GM21825 (cell line): Measurements from ENCODE around the gene ZSWIM3.
A peak's percentile ranks its signal among the peaks of the same experiment; 100 is the strongest.
"Not testable (repeated sequence)": the region's sequence is repeated elsewhere in the genome, so short reads cannot be mapped to it uniquely, and the experiment has no call there.

Experiments used
- ATAC-seq: cut with Tn5 transposase; IDR thresholded peaks from one replicate; pipeline ENCODE4 v1.9.1; 2021; ENCODE audit warnings: mild to moderate bottlenecking, moderate library complexity; ENCODE audit not compliant: unreplicated experiment

The ZSWIM3 gene

DNA sequence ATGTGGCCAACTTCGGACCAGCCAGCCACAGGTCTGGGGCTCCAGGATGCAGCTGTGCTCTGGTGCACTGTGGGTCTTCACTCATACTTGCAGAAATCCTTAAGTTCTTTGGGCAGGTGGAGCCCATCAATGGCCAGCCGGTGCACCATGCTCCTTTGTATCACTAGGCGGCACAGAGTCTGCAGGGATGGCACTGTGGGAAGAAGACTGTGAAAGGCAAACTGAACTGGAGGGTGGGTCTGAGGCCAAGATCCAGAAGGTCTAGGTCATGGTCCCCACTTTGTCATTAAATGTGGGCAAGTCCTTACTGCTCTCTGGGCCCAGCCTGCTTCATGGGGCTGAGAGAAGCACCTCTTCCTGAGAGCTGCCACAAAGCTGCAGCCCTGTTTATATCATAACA lies 31.3 kb downstream of the ZSWIM3 start:
- ATAC-seq = no peak

DNA sequence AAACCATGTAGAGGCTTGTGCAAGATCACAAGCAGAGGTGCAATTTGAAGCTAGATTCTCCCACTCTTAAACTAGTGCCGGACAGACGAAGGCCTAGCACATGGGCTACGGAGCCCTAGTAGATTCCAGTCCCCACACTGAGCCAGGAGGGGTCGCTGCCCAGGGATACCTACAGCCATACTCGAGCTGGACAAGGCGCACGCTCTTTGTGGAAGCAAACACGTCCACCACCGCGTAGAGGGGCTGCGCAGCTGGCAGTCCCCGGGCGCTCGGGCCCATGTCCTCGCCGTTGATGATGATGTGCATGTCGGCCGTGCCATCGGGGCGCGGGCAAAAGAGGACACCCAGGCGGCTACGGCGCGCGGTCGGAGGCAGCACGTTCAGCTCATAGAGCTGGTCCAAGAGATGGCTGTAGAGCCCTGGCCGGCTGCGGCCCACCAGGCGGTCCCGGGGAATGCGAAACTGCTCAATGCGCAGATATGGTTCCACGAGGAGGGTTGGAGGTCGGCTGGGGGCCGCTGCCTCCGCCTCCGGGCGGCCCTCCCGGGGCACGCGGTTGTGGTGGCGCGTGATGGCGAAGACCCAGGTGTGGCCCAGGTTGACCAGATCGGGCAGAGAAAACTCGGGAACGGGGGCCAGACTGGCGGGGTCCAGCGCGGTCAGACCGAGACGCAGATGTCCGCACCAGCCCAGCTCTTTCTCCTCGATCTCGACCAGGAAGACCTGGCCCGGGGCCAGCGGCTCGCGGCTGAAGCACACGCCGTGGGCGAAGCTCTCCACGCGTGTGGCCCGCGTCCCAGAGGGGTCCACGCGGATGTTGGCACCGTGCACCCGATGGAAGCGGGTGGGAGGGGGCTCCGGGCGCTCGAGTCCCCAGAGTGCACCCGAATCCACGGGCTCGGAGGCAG lies 32.9 kb downstream of the ZSWIM3 start:
- peak; percentile 16 for ATAC-seq

DNA sequence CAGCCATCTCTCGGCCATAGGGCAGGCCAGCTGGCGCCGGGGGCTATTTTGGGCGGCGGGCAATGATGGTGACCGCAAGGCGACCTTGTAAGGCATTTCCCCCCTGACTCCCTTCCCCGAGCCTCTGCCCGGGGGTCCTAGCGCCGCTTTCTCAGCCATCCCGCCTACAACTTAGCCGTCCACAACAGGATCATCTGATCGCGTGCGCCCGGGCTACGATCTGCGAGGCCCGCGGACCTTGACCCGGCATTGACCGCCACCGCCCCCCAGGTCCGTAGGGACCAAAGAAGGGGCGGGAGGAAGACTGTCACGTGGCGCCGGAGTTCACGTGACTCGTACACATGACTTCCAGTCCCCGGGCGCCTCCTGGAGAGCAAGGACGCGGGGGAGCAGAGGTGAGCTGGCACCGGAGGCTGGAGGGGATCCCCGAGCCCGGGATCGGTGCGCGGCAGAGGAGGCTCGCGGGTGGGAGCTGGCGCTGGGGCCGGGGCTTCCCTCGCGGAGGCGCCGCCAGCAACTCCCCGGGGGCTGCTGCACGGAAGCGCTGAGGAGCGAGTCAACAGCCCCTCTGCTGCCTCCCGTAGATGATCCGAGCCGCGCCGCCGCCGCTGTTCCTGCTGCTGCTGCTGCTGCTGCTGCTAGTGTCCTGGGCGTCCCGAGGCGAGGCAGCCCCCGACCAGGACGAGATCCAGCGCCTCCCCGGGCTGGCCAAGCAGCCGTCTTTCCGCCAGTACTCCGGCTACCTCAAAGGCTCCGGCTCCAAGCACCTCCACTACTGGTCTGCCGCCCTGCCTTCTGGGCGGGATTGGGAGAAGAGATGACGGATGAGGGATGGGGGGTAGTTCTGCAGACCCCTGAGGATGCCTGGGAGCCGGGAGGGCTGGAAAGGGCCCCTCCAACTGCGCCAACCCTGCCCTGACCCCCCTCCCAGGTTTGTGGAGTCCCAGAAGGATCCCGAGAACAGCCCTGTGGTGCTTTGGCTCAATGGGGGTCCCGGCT lies 33.9 kb downstream of the ZSWIM3 start, which contains the start of the genes CTSA and NEURL2:
Gene CTSA, plus strand, starts transcription at position 351 of the 999 bp plus-strand sequence. Its CDS starts 234 bp downstream, at position 585.
Gene NEURL2, minus strand, starts transcription at position 224 of the 999 bp plus-strand sequence. Its CDS starts 217 bp downstream, at position 7.
- ATAC-seq = peak; percentile 59

DNA sequence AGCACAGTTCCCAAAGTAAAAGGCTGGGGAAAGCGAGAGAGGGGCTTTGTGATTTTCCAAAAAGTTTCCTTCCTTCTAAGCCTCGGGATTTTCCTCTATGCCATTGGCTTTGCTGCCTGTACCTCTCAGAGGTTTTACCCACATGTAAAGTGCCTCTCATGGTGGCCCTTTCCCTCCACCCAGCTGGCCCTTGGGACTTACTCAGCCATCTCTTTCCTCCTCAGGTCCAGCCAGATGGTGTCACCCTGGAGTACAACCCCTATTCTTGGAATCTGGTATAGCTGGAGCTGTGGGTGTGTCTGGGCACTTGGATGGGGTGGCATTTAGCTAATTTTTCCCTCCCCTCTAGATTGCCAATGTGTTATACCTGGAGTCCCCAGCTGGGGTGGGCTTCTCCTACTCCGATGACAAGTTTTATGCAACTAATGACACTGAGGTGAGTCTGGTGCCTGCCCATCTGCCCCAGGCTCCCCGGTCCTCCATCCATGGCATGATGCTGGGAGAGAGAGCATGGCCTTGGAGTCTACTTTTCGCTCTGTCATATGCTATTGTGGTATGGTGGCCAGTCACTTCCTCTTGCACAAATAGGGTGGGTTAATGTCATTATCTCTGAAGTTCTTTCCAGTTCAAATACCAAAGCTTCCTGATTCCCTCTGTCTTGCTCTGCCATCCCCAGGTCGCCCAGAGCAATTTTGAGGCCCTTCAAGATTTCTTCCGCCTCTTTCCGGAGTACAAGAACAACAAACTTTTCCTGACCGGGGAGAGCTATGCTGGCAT lies 34.8 kb downstream of the ZSWIM3 start:
- no peak for ATAC-seq

DNA sequence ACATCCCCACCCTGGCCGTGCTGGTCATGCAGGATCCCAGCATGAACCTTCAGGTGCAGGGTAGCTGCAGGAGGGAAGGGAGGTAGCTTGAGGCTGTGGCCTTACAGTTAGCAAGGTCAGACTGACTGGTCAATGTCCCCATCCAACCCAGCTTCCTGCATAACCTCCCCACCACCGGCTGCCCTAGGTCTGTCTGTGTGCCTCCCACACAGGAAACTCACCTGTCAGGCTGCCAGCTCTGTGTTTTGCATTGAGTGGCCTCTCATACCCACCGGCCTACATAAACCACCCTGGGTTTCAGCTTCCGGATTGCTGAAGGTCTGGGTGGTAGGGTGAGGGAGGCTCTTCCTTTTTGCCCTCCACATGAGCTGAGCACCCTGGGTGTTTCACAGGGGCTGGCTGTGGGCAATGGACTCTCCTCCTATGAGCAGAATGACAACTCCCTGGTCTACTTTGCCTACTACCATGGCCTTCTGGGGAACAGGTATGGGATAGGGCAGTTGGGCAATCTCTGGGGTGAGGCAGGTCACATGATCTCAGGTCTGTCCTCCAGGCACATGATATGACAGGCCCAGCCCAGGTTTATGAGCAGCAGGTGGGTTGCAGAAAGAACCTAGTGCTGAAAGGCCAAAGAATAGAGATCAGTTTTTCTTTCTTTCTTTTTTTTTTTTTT lies 35.5 kb downstream of the ZSWIM3 start:
- no peak for ATAC-seq

DNA sequence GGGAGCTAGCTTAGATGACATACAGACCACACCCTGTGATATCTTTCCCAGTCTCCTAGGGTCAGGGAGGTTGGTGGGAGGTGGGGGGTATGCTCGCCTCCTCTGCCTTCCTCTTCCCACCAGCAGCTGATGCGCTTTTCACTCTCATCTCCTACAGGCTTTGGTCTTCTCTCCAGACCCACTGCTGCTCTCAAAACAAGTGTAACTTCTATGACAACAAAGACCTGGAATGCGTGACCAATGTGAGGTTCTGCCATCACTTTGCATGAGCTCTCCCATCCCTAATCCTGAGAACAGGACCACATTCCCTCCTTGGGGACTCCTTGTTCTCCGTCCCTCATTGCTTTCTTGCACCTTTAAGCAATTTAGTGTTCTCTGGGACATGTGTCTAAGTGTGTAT lies 36.4 kb downstream of the ZSWIM3 start:
- ATAC-seq = no peak

DNA sequence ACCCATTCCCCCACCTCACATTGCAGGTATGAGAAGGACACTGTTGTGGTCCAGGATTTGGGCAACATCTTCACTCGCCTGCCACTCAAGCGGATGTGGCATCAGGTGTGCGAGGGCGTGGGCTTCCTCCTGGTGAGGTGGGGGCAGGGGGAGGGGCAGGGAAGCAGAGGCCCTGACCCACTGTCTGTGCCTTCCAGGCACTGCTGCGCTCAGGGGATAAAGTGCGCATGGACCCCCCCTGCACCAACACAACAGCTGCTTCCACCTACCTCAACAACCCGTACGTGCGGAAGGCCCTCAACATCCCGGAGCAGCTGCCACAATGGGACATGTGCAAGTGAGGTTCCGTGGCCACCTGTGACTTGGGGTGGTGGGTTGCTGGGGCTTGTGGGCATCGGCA lies 37.4 kb downstream of the ZSWIM3 start:
- no peak for ATAC-seq

DNA sequence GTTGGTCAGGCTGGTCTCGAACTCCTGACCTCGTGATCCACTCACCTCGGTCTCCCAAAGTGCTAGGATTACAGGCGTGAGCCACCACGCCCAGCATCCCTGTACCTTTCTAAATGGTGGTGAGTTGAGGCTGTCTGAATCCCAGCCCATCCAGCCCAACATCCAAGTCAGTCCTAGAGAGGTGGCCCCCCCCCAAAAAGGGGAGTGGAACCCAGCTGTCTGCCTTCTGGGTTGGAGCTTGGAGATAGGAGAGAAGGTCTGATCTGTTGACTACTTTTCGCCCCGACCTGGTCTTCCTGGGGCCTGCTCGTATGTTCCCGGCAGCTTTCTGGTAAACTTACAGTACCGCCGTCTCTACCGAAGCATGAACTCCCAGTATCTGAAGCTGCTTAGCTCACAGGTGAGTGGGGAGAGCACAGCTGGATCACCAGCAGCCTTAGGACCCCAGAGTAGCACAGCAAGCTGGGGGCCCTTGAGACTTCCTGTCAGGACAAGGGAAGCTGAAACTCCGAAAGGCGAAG lies 39.3 kb downstream of the ZSWIM3 start:
- no peak for ATAC-seq

DNA sequence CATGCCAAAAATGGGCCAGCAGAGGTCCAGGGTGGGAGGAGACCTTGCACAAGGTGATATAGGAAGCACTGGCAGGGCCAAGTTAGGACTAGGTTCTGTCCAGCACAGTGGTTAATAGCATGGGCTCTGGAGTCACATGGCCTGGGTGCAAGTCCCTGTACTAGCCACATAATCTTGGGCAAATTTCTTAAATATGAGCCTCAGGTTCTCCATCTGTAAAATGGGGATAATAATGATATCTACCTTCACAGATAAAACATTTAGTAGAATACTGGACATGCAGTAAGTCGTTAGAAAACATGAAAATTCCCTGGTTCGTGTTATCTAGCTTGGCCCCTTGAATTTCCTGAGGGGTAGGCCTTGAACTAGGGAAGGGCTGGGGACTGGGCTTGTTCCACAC lies 39.9 kb downstream of the ZSWIM3 start:
- no peak for ATAC-seq

DNA sequence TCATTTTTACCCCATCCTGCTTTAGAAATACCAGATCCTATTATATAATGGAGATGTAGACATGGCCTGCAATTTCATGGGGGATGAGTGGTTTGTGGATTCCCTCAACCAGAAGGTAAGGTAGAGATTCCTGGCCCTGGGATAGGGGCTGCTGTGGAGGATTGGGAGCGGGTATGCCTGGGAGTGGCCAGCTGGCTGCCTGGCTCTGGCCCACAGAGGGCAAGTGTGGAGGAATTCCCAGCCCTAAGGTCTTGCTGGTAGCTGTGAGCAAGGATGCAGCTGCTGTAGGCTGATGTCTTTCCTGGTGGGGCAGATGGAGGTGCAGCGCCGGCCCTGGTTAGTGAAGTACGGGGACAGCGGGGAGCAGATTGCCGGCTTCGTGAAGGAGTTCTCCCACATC lies 40.3 kb downstream of the ZSWIM3 start:
- no peak for ATAC-seq

DNA sequence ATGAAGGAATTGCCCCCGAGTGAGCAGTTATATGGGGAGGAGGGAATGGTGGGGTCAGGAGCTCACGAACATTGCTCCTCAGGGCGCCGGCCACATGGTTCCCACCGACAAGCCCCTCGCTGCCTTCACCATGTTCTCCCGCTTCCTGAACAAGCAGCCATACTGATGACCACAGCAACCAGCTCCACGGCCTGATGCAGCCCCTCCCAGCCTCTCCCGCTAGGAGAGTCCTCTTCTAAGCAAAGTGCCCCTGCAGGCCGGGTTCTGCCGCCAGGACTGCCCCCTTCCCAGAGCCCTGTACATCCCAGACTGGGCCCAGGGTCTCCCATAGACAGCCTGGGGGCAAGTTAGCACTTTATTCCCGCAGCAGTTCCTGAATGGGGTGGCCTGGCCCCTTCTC lies 40.9 kb downstream of the ZSWIM3 start:
- no peak for ATAC-seq

DNA sequence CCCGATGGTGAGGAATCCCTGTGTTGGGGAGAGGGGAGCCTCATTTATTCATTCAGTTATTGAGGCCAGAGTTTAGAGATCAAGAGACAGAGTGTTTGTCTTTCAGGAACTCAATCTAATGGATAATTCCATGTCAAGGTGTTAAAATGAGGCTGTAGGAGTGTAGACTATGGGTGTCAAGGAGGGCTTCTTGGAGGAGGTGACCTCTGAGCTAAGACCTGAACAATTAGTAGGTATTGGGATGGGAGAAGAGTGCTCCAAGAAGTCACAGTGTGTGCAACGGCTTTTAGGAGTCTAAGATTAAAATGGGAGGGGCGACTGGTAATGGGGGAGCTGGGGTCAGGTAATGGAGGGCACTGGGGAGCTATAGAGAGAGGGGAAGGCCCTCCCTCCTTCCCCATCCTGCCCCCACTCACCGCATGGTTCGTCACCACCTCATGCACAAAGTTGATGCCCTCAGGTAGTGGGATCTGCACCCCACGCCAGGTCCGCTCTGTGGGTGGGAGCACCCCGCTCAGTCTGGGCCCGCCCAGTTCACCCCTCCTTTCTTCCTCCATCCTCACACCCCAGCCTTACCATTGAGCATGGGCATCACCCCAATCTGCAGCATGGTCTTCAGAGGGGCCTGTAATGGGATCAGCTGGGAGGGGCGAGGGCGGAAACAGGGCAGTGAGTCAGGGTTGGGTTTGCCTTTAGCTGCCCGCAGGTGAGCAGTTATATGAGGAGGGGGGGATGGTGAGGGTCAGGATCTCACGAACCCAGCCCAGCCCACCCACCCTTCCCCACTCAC lies 41.8 kb downstream of the ZSWIM3 start:
- no peak for ATAC-seq

DNA sequence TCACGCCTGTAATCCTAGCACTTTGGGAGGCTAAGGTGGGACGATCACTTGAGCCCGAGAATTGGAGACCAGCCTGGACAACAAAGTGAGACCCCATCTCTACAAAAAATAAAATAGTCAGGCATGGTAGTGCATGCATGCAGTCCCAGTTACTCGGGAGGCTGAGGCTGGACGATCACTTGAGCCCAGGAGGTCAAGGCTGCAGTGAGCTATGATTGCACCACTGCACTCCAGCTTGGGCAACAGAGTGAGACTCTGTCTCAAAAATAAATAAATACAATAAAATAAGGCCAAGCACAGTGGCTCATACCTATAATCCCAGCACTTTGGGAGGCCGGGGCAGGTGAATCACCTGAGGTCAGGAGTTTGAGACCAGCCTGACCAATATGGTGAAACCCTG lies 43.9 kb downstream of the ZSWIM3 start:
- not testable (repeated sequence) for ATAC-seq

DNA sequence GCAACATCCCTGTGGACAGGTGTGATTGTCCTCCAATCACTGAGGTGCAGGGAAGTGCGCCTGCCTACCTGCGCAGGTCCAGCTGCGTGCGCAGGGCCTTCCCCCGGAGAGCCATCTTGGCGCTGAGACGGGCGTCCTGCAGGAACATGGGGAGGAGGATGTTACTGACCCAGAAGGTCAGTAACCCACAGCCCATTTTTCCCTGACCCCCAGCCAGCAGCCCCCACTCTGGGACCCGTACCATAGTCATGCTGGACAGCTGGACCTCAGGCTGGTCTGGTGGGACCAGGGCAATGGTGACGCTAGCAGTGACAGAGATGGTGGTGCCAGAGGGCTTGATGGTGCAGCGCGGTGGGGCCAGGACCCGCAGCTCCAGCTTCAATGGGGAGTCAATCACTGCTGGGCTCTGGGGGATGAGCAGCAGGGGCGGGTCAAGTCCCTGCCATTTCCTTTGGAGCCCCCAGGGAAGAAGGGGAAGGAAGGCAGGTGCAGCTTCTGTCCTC lies 44.8 kb downstream of the ZSWIM3 start:
- ATAC-seq = no peak

DNA sequence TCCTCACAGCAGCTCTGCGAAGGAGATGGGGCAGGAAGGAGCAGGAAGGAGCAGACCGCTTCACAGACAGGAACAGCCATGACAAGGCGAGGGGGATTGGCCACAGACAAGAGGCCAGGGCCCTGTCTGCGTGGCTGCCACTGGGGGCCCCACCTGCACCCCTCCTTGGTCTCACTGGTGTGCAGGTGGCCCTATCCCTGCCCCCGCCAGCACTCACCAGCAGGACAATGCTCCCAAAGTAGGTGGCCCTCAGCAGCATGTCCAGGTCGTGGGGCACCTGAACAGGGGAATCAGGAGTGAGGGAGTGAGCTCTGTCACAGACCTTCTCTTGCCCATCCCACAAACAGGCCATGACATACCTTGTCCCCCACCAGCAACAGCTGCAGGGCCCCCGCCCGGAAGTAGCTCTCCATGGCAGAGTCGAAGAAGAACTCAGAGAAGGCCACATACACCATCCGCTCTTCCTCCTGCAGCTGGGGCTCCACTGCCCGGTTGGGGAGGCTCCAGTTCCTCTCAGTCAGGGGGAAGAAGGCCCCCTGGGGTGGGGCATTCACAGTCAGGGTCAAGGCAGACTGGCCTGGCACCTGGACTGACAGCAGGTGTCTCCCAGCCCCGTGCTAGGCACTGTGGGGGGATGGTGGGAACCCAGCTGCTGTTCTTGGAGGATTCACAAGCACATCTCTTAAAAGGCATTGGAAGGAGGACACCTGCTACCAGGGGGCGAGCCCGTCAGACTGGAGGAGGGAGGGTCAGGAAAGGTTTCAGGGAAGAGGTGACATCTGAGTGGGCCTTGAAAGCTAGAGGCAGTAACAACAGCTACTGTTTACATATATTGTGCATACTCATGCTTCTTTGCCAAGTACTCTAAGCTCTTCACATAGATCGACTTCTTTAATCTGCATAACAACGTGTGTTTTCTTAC lies 47.4 kb downstream of the ZSWIM3 start:
- ATAC-seq = no peak

DNA sequence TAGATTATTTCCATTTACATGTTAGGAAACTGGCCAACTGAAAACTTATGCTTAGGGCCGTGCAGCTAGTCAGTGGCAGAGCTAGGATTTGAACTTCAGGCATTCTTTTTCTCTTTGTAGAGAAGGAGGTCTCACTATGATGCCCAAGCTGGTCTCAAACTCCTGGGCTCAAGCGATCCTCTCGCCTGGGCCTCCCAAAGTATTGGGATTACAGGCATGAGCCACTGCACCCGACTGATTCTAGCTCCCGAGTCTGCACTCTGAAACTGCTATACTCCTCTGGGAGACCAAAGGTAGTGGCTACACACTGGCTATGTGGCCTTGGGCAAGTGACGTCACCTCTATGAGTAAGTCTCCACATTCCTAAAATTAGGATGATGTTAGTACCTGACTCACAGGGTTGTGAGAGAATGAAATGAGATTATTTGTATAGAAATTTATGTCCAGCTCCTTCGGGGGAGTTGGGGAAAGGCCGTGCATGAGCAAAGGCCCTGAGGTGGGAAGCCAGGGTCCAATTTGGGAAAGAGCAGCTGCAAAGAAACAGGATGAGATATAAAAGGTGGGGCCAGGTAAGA lies 48.2 kb downstream of the ZSWIM3 start:
- no peak for ATAC-seq

DNA sequence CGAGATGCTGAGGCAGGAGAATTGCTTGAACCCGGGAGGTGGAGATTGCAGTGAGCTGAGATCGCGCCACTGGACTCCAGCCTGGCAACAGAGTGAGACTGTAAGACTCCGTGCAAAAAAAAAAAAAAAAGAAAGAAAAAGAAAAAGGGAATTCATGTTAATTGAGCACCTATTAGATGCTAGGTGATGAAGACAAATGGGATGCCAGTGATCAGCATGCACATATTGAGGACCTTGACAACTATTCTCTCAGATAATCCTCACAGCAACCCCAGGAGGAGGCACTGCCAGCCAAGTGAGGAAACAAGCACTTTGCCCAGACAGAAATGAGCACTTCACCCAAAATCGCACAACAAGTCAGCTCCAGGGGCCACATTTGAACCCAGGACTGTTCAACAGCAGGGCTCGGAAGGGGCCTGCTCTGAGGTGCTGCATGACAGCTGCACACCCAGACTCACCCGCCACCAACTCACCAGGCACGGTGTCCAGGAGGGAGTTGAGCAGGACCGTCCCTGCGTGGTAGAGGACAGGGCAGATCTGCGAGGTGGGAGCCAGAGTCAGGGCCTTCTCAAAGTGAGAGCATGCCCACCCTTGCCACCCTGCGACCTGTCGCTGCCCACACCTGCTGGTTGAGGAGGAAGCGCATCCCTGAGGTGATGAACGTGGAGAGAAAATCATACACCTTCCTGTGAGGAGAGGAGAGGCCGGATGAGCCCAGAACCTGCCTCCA lies 50.0 kb downstream of the ZSWIM3 start:
- no peak for ATAC-seq
